Caco-2 (cell line): ENCODE measurements around the gene VKORC1. TPM values are rescaled to one million over a fixed set of nuclear protein-coding genes. Genes with fewer than 3 reads are reported as not detected.

Experiments used
- Bru-seq: library from RNA; stranded (reverse); fragments of 400-500 nt; gene quantifications from one replicate; lab custom pipeline; 2021; lab: Mats Ljungman, UMichigan
- BruChase-seq, 2 experiments: library from RNA; stranded (reverse); fragments of 400-500 nt; gene quantifications; one replicate each; lab custom pipeline; 2021; lab: Mats Ljungman, UMichigan
- BruUV-seq: library from RNA; stranded (reverse); fragments of 400-500 nt; replicated peaks from 2 replicates; lab custom pipeline; 2021; lab: Mats Ljungman, UMichigan
- CTCF ChIA-PET: fragments of 300-600 bp; sonication (Branson Sonifier 250); formaldehyde crosslinking; loops from one replicate; lab custom pipeline; 2022; ENCODE audit warnings: antibody characterized with exemption; lab: Charles Lee
- POLR2A ChIA-PET: fragments of 300-600 bp; sonication (Branson Sonifier 250); formaldehyde crosslinking; loops from one replicate; lab custom pipeline; 2022; ENCODE audit warnings: antibody characterized with exemption; lab: Charles Lee
- DNase-seq, 2 experiments: peaks; one replicate each; pipeline versions ENCODE4 v3.0.0 to v3.0.0-alpha.2; 2020 to 2022
- H3K27me3 ChIP-seq: replicated peaks from 2 replicates; pipeline ENCODE4 v1.6.0; 2011; ENCODE audit warnings: low read length; ENCODE audit not compliant: control insufficient read depth, insufficient read depth
- H3K36me3 ChIP-seq: 2 replicates; pipeline ENCODE4 v1.5.1; 2011; ENCODE audit warnings: low read length; ENCODE audit not compliant: control insufficient read depth, insufficient read depth
- H3K4me1 ChIP-seq: fragments of 250-450 bp; sonication (Bioruptor Pico); 2 replicates; pipeline ENCODE4 v1.5.1; 2020; ENCODE audit warnings: mild to moderate bottlenecking
- H3K4me3 ChIP-seq: 2 replicates; pipeline ENCODE4 v1.5.1; 2011; ENCODE audit warnings: low read depth, mild to moderate bottlenecking, control low read depth, low read length
- H3K9me3 ChIP-seq: fragments of 250-450 bp; sonication (Bioruptor Pico); 2 replicates; pipeline ENCODE4 v1.5.1; 2020; ENCODE audit warnings: mild to moderate bottlenecking, moderate library complexity
- H3K27ac Mint-ChIP-seq: one replicate; pipeline ENCODE4 v1.8.0; 2022; ENCODE audit warnings: mixed read lengths; ENCODE audit not compliant: unreplicated experiment
- H3K27me3 Mint-ChIP-seq: one replicate; pipeline ENCODE4 v1.8.0; 2022; ENCODE audit warnings: mixed read lengths; ENCODE audit not compliant: insufficient read depth, unreplicated experiment
- H3K36me3 Mint-ChIP-seq: one replicate; pipeline ENCODE4 v1.8.0; 2022; ENCODE audit warnings: mild to moderate bottlenecking, mixed read lengths; ENCODE audit not compliant: insufficient read depth, unreplicated experiment
- H3K4me1 Mint-ChIP-seq: one replicate; pipeline ENCODE4 v1.8.0; 2022; ENCODE audit warnings: low read depth, mixed read lengths; ENCODE audit not compliant: unreplicated experiment
- H3K4me3 Mint-ChIP-seq: one replicate; pipeline ENCODE4 v1.8.0; 2022; ENCODE audit warnings: mild to moderate bottlenecking, moderate library complexity, mixed read lengths; ENCODE audit not compliant: unreplicated experiment
- H3K9me3 Mint-ChIP-seq: one replicate; pipeline ENCODE4 v1.8.0; 2022; ENCODE audit warnings: mixed read lengths; ENCODE audit not compliant: unreplicated experiment
- intact Hi-C: fragments of 100-400 bp; cut with micrococcal nuclease; formaldehyde crosslinking; loops from one replicate; pipeline ENCODE4 v1.10.0; 2022; ENCODE audit not compliant: unreplicated experiment
- long read RNA-seq: library from polyadenylated mRNA; stranded (forward); transcript quantifications from one replicate; pipeline ENCODE4 v2.0.0, GENCODE V29; 2022
- total RNA-seq: library from RNA; stranded (reverse); gene quantifications from 2 replicates; pipeline ENCODE4 v1.2.3, GENCODE V29; 2022
- TF ChIP-seq, protein P1 (sequence below), 2 experiments: fragments of 200-600 bp in 1 of 2; IDR thresholded peaks; 1 replicate in 1 of 2; 2 replicates in 1 of 2; pipeline versions ENCODE4 v1.5.1 to v1.8.0; 2011 to 2022; ENCODE audit warnings: antibody characterized with exemption in 1 of 2, control low read depth in 1 of 2, inconsistent platforms in 1 of 2, low read depth in 1 of 2, low read length in 1 of 2, mild to moderate bottlenecking in 1 of 2, moderate library complexity in 1 of 2; ENCODE audit not compliant: insufficient read depth in 1 of 2, severe bottlenecking in 1 of 2, unreplicated experiment in 1 of 2

The VKORC1 gene
- total RNA-seq = 61.3 and 61.4 TPM in 2 replicates
- Bru-seq, nascent RNA = percentile 58 among the genes with signal in this experiment
- percentile 72 among the genes with signal in this experiment for BruChase-seq, experiment 1, labeled RNA remaining after a 2-hour chase
- BruChase-seq, experiment 2, labeled RNA remaining after a 6-hour chase = percentile 86 among the genes with signal in this experiment
- long read RNA-seq, transcript VKORC1-205 (3 exons, 1,012 nt) = major isoform, 88 of 104 reads
- long read RNA-seq, transcript VKORC1-203 (2 exons, 901 nt) = minor isoform, 9 of 104 reads
- long read RNA-seq, partial matches to known transcripts = 0 of 104 reads
- long read RNA-seq, other reads (novel, unspliced or antisense) = 3 of 104 reads

DNA sequence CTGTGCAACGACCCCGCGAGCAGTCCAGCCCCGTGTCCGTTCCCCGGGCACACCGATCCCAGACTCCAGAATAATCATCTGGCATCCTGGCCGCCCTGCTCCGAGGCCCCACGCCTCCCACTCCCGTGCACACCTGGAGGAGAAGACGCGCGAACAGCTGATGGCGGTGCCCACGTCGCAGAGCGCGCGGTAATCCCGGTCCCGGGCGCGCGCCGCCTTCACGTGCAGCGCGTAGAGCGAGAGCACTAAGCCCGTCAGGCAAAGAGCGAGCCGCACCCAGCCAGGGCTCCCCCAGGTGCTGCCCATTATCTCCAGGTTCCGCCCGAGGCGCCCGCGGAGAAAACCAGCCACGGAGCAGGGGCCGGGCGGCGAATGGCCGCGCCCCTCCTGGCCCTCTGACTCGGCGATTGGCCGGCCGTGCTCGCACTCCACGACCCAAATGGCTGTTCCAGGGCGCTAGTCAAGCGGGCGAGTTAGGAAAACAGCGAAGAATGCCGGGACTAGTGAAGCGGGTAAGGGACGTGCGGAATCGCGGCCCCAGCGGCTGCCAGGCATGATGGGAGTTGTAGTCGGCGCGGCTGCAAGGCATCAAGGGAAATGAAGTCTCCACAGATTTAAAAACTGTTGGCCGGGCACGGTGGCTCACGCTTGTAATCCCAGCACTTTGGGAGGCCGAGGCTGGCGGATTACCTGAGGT lies at the start of gene VKORC1:
Gene VKORC1, minus strand, starts transcription at position 374 of the 697 bp plus-strand sequence. Its CDS starts 68 bp downstream, at position 306.
- Histone ChIP-seq H3K9me3 (no peaks in the 10 kb centered on the region), H3K4me1 (no peaks in the 10 kb centered on the region), H3K4me3 (peak within 1 kb of the TSS; percentile 97), H3K27me3 (no peaks in the 10 kb centered on the region), H3K36me3 (no peaks in the 10 kb centered on the region; the same call in 1 of the 2 replicates)
- intact Hi-C loops = loop anchor here (1.0 kb wide), 1 partner anchor 48 kb away; no protein-coding TSS in a partner anchor
- peak within 1 kb of the TSS; percentile 92 for H3K27ac Mint-ChIP-seq
- H3K4me1 Mint-ChIP-seq = peaks cover 15% of the 10 kb centered on the region
- peak; percentile 96 to 97 for DNase-seq
- ChIA-PET CTCF (interaction anchor here (0.9 to 1.3 kb wide), 2 partner anchors 20 to 47 kb away, joined by 3 to 4 read pairs; partner anchors contain the start of genes ZNF646 and ZNF668), POLR2A (interaction anchor here (0.7 to 1.3 kb wide), 3 partner anchors 23 to 85 kb away, joined by 3 read pairs; partner anchors contain the start of genes FUS, KAT8 and PRSS8)
- no peaks in the 10 kb centered on the region for H3K27me3 Mint-ChIP-seq
- H3K9me3 Mint-ChIP-seq = peaks cover 8% of the 10 kb centered on the region
- TF ChIP-seq, protein P1, sequence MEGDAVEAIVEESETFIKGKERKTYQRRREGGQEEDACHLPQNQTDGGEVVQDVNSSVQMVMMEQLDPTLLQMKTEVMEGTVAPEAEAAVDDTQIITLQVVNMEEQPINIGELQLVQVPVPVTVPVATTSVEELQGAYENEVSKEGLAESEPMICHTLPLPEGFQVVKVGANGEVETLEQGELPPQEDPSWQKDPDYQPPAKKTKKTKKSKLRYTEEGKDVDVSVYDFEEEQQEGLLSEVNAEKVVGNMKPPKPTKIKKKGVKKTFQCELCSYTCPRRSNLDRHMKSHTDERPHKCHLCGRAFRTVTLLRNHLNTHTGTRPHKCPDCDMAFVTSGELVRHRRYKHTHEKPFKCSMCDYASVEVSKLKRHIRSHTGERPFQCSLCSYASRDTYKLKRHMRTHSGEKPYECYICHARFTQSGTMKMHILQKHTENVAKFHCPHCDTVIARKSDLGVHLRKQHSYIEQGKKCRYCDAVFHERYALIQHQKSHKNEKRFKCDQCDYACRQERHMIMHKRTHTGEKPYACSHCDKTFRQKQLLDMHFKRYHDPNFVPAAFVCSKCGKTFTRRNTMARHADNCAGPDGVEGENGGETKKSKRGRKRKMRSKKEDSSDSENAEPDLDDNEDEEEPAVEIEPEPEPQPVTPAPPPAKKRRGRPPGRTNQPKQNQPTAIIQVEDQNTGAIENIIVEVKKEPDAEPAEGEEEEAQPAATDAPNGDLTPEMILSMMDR (IDR thresholded peaks at IDR 0.05; ENCODE audit: insufficient read depth in 1 of 2, low read depth in 1 of 2, low read length in 1 of 2, severe bottlenecking in 1 of 2, unreplicated experiment in 1 of 2) = no peak
- H3K4me3 Mint-ChIP-seq = peak within 1 kb of the TSS; percentile 98
- no TSS peak for BruUV-seq
- peaks cover 7% of the 10 kb centered on the region for H3K36me3 Mint-ChIP-seq

GRCh38 chr16:31143694-31144148 lies 49.1 kb upstream of the VKORC1 start:
- H3K27me3 Mint-ChIP-seq = no peaks in the 10 kb centered on the region
- Histone ChIP-seq H3K4me1 (peaks cover 40% of the 10 kb centered on the region), H3K27me3 (no peaks in the 10 kb centered on the region), H3K36me3 (no peaks in the 10 kb centered on the region), H3K9me3 (no peaks in the 10 kb centered on the region), H3K4me3 (no peak overlapping the region)
- no peaks in the 10 kb centered on the region for H3K9me3 Mint-ChIP-seq
- H3K4me3 Mint-ChIP-seq = peak overlapping the region; percentile 66
- BruUV-seq = no TSS peak
- ChIA-PET CTCF (interaction anchor here (2.1 to 2.8 kb wide), 4 partner anchors 13 to 158 kb away, joined by 13 to 43 read pairs (median 22); partner anchors contain the start of genes HSD3B7, KAT8, ZNF646 and ZNF668), POLR2A (no interaction called here)
- peaks cover 13% of the 10 kb centered on the region for H3K4me1 Mint-ChIP-seq
- no peak overlapping the region for H3K27ac Mint-ChIP-seq
- no peak for DNase-seq
- intact Hi-C loops = loop anchor here (5.0 kb wide), 3 partner anchors 36 to 156 kb away; partner anchors contain the start of genes BCKDK, HSD3B7 and STX4
- peaks cover 23% of the 10 kb centered on the region for H3K36me3 Mint-ChIP-seq
- TF ChIP-seq, protein P1 (IDR thresholded peaks at IDR 0.05; ENCODE audit: insufficient read depth in 1 of 2, low read depth in 1 of 2, low read length in 1 of 2, severe bottlenecking in 1 of 2, unreplicated experiment in 1 of 2) = no peak
